Activated CD4-positive, alpha-beta T cell treated with anti-CD3 and anti-CD28 coated beads for 36 hours (primary cell): ENCODE results near the gene TBX10. TPM values are rescaled to one million over a fixed set of nuclear protein-coding genes. Genes with fewer than 3 reads are reported as not detected.

ENCODE experiments used
- ATAC-seq: fragments of 200-7000 bp; cut with Tn5 transposase; one replicate; pipeline ENCODE4 v1.10.0; 2021; ENCODE audit warnings: mild to moderate bottlenecking, moderate library complexity
- CTCF ChIA-PET: fragments of 350-600 bp; sonication (Branson Sonifier 250); formaldehyde crosslinking; loops from one replicate; lab custom pipeline; 2021; ENCODE audit warnings: antibody characterized with exemption; lab: Charles Lee
- POLR2A ChIA-PET: fragments of 350-600 bp; sonication (Branson Sonifier 250); formaldehyde crosslinking; loops from one replicate; lab custom pipeline; 2021; ENCODE audit warnings: antibody characterized with exemption, inconsistent platforms; lab: Charles Lee
- DNase-seq: peaks from one replicate; pipeline ENCODE4 v3.0.0-alpha.2; 2020
- H3K27ac Mint-ChIP-seq: one replicate; pipeline ENCODE4 v1.8.0; 2021; ENCODE audit warnings: mixed read lengths
- H3K27me3 Mint-ChIP-seq: one replicate; pipeline ENCODE4 v1.8.0; 2021; ENCODE audit warnings: mixed read lengths
- H3K36me3 Mint-ChIP-seq: one replicate; pipeline ENCODE4 v1.8.0; 2021; ENCODE audit warnings: low read depth, mixed read lengths
- H3K4me1 Mint-ChIP-seq: one replicate; pipeline ENCODE4 v1.8.0; 2021; ENCODE audit warnings: mixed read lengths
- H3K4me3 Mint-ChIP-seq: one replicate; pipeline ENCODE4 v1.8.0; 2021; ENCODE audit warnings: mild to moderate bottlenecking, moderate library complexity, mixed read lengths
- H3K9me3 Mint-ChIP-seq: one replicate; pipeline ENCODE4 v1.8.0; 2021; ENCODE audit warnings: low read depth, mixed read lengths
- intact Hi-C, 2 experiments: fragments of 100-400 bp; cut with DNase I in 1 of 2; cut with micrococcal nuclease in 1 of 2; formaldehyde crosslinking; loops; one replicate each; pipeline versions ENCODE4 v1.14.2 to v1.15.1; 2022 to 2024; cut with DNase I, micrococcal nuclease
- total RNA-seq, 2 experiments: library from RNA; stranded (reverse); gene quantifications; one replicate each; pipeline ENCODE4 v1.2.3, GENCODE V29; 2021

Gene TBX10
- total RNA-seq, 2 experiments from 2014 or later, result not detected

GRCh38 chr11:67633758-67634365 lies 5.7 kb downstream of the TBX10 start:
- Mint-ChIP-seq H3K9me3 (no peaks in the 10 kb centered on the region), H3K36me3 (no peaks in the 10 kb centered on the region), H3K27me3 (no peaks in the 10 kb centered on the region), H3K4me1 (peaks cover 6% of the 10 kb centered on the region), H3K27ac (no peak overlapping the region), H3K4me3 (no peak overlapping the region)
- ChIA-PET CTCF (no interaction called here), POLR2A (no interaction called here)
- ATAC-seq (no peak), DNase-seq (no peak)
- intact Hi-C loops, result loop anchor here in 1 of 2 experiments (10.0 kb wide), 1 partner anchor 81 kb away; no protein-coding TSS in a partner anchor

- H3K9me3 Mint-ChIP-seq, result no peaks in the 10 kb centered on the region
- intact Hi-C loops, result loop anchor here in 1 of 2 experiments (10.0 kb wide), 1 partner anchor 82 kb away; no protein-coding TSS in a partner anchor
- no peak for DNase-seq
- ChIA-PET CTCF (interaction anchor here (1.0 kb wide), 1 partner anchor 15 kb away, joined by 5 read pairs; no protein-coding TSS in a partner anchor), POLR2A (interaction anchor here (0.9 kb wide), 1 partner anchor 18 kb away, joined by 4 read pairs; the partner anchor contains the start of gene ACY3)
- no peaks in the 10 kb centered on the region for H3K36me3 Mint-ChIP-seq
- no peaks in the 10 kb centered on the region for H3K27me3 Mint-ChIP-seq
- H3K27ac Mint-ChIP-seq, result no peak overlapping the region
- H3K4me1 Mint-ChIP-seq, result peaks cover 7% of the 10 kb centered on the region
- no peak for ATAC-seq
- H3K4me3 Mint-ChIP-seq, result no peak overlapping the region
Measured at GRCh38 chr11:67632982-67633755, 6.4 kb downstream of the TBX10 start.

- Mint-ChIP-seq H3K4me3 (peak overlapping the region; percentile 38), H3K4me1 (peaks cover 7% of the 10 kb centered on the region)
- POLR2A ChIA-PET, result interaction anchor here (0.9 kb wide), 1 partner anchor 19 kb away, joined by 4 read pairs; the partner anchor contains the start of gene ACY3
Measured at GRCh38 chr11:67632175-67632981, 7.2 kb downstream of the TBX10 start.

GRCh38 chr11:67631853-67632174 lies 7.7 kb downstream of the TBX10 start:
- Mint-ChIP-seq H3K4me3 (peak overlapping the region; percentile 38), H3K27ac (no peak overlapping the region), H3K9me3 (no peaks in the 10 kb centered on the region), H3K36me3 (no peaks in the 10 kb centered on the region), H3K27me3 (no peaks in the 10 kb centered on the region), H3K4me1 (peaks cover 7% of the 10 kb centered on the region)
- ChIA-PET POLR2A (no interaction called here), CTCF (interaction anchor here (0.6 to 6.1 kb wide), 4 partner anchors 16 to 161 kb away, joined by 3 to 67 read pairs (median 23); no protein-coding TSS in a partner anchor)
- intact Hi-C loops, result loop anchor here in 1 of 2 experiments (10.0 kb wide), 1 partner anchor 83 kb away; no protein-coding TSS in a partner anchor
- DNase-seq, result no peak
- no peak for ATAC-seq

More at GRCh38 chr11:67632175-67632981, 7.2 kb downstream of the TBX10 start:
- Mint-ChIP-seq H3K36me3 (no peaks in the 10 kb centered on the region), H3K27ac (no peak overlapping the region), H3K27me3 (no peaks in the 10 kb centered on the region), H3K9me3 (no peaks in the 10 kb centered on the region)
- DNase-seq (no peak), ATAC-seq (no peak)
- CTCF ChIA-PET, result interaction anchor here (0.6 to 4.0 kb wide), 3 partner anchors 16 to 162 kb away, joined by 3 to 42 read pairs (median 5); no protein-coding TSS in a partner anchor
- intact Hi-C loops, result loop anchor here in 1 of 2 experiments (10.0 kb wide), 1 partner anchor 82 kb away; no protein-coding TSS in a partner anchor

GRCh38 chr11:67631411-67631810 lies 8.2 kb downstream of the TBX10 start:
- ATAC-seq, result no peak
- no peak for DNase-seq
- ChIA-PET POLR2A (no interaction called here), CTCF (interaction anchor here (0.6 to 6.1 kb wide), 4 partner anchors 15 to 161 kb away, joined by 3 to 67 read pairs (median 23); no protein-coding TSS in a partner anchor)
- intact Hi-C loops, result loop anchor here in 1 of 2 experiments (10.0 kb wide), 1 partner anchor 83 kb away; no protein-coding TSS in a partner anchor
- peaks cover 7% of the 10 kb centered on the region for H3K4me1 Mint-ChIP-seq
- H3K4me3 Mint-ChIP-seq, result peak overlapping the region; percentile 79
- H3K36me3 Mint-ChIP-seq, result no peaks in the 10 kb centered on the region
- no peaks in the 10 kb centered on the region for H3K9me3 Mint-ChIP-seq
- no peaks in the 10 kb centered on the region for H3K27me3 Mint-ChIP-seq
- H3K27ac Mint-ChIP-seq, result no peak overlapping the region

GRCh38 chr11:67630943-67631331 lies 8.6 kb downstream of the TBX10 start:
- ChIA-PET POLR2A (no interaction called here), CTCF (interaction anchor here (1.2 to 6.1 kb wide), 4 partner anchors 15 to 67 kb away, joined by 3 to 67 read pairs (median 22); no protein-coding TSS in a partner anchor)
- Mint-ChIP-seq H3K36me3 (no peaks in the 10 kb centered on the region), H3K9me3 (no peaks in the 10 kb centered on the region), H3K4me1 (peaks cover 7% of the 10 kb centered on the region), H3K27me3 (no peaks in the 10 kb centered on the region), H3K27ac (peak overlapping the region; percentile 73), H3K4me3 (peak overlapping the region; percentile 79)
- intact Hi-C loops, result loop anchor here (1.0 to 10.0 kb wide), 7 partner anchors 15 to 203 kb away; partner anchors contain the start of genes NDUFV1 (in 2 of the 2), CDK2AP2 (in 1 of the 2), RPS6KB2 (in 1 of the 2) and TMEM134 (in 1 of the 2)
- DNase-seq (no peak), ATAC-seq (no peak)

- Mint-ChIP-seq H3K4me3 (peak overlapping the region; percentile 79), H3K36me3 (no peaks in the 10 kb centered on the region), H3K4me1 (peaks cover 7% of the 10 kb centered on the region), H3K27me3 (no peaks in the 10 kb centered on the region), H3K27ac (peak overlapping the region; percentile 73), H3K9me3 (no peaks in the 10 kb centered on the region)
- ChIA-PET POLR2A (interaction anchor here (0.6 kb wide), 1 partner anchor 176 kb away, joined by 3 read pairs; no protein-coding TSS in a partner anchor), CTCF (interaction anchor here (0.6 to 6.1 kb wide), 18 partner anchors 9 to 660 kb away, joined by 3 to 67 read pairs (median 4); partner anchors contain the start of gene TBX10)
- ATAC-seq, result peak; percentile 79
- DNase-seq, result peak; percentile 99
- intact Hi-C loops, result loop anchor here (1.0 to 10.0 kb wide), 7 partner anchors 16 to 202 kb away; partner anchors contain the start of genes NDUFV1 (in 2 of the 2), CDK2AP2 (in 1 of the 2), RPS6KB2 (in 1 of the 2) and TMEM134 (in 1 of the 2)
Measured at GRCh38 chr11:67630228-67630942, 9.2 kb downstream of the TBX10 start.

- Mint-ChIP-seq H3K27me3 (no peaks in the 10 kb centered on the region), H3K4me3 (peak within 1 kb of the TSS; percentile 79), H3K9me3 (no peaks in the 10 kb centered on the region), H3K27ac (peak within 1 kb of the TSS; percentile 88), H3K36me3 (no peaks in the 10 kb centered on the region), H3K4me1 (peaks cover 7% of the 10 kb centered on the region)
- ATAC-seq (peak; percentile 67), DNase-seq (peak; percentile 94)
- ChIA-PET CTCF (interaction anchor here (0.6 to 6.1 kb wide), 28 partner anchors 10 to 1254 kb away, joined by 3 to 67 read pairs (median 4); partner anchors contain the start of genes ACY3, PPP1CA and TBX10), POLR2A (interaction anchor here (0.6 to 0.7 kb wide), 3 partner anchors 55 to 1338 kb away, joined by 3 to 7 read pairs (median 3); no protein-coding TSS in a partner anchor)
- intact Hi-C loops, result loop anchor here (1.0 to 10.0 kb wide), 14 partner anchors 15 to 276 kb away; partner anchors contain the start of genes NDUFV1 (in 2 of the 2), POLD4 (in 2 of the 2), CDK2AP2 (in 1 of the 2) and GSTP1 (in 1 of the 2)
Measured at GRCh38 chr11:67629386-67630227, 10.0 kb downstream of the TBX10 start, which contains the start of gene NUDT8. NUDT8 (minus strand) TSS chr11:67629937; CDS start chr11:67629911, 26 bp downstream.
